Hepatocyte (in vitro differentiated cells): ENCODE data around the gene ZNF157.

Experiments used
- EZH2 ChIP-seq: fragments of 200-600 bp; sonication (generic); IDR thresholded peaks from 2 replicates; pipeline ENCODE4 v1.6.1; 2016; ENCODE audit warnings: antibody characterized with exemption, mild to moderate bottlenecking, borderline replicate concordance
- EZH2phosphoT487 ChIP-seq: fragments of 200-600 bp; sonication (generic); IDR thresholded peaks from one replicate; pipeline ENCODE4 v1.6.1; 2018; ENCODE audit warnings: antibody characterized with exemption, mild to moderate bottlenecking, low read depth, moderate library complexity; ENCODE audit not compliant: unreplicated experiment, severe bottlenecking
- TF ChIP-seq, protein P1 (sequence below): fragments of 200-600 bp; sonication (generic); IDR thresholded peaks from 2 replicates; pipeline ENCODE4 v1.5.1; 2016; ENCODE audit warnings: antibody characterized with exemption, mild to moderate bottlenecking; ENCODE audit not compliant: poor library complexity

DNA sequence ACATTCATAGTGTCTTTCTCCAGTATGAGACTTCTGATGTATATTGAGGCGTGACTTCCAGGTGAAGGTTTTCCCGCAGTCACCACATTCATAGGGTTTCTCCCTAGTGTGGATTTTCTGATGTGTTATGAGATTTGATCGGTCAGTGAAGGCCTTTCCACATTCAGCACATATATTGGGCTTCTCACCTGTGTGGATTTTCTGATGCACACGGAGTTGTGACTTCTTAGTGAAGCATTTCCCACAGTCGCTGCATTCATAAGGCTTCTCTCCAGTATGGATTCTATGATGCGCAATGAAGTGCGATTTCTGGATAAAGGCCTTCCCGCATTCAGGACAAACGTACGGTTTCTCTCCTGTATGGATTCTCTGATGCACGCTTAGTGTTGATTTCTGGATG lies 77.2 kb downstream of the ZNF157 start:
- TF ChIP-seq, protein P1, sequence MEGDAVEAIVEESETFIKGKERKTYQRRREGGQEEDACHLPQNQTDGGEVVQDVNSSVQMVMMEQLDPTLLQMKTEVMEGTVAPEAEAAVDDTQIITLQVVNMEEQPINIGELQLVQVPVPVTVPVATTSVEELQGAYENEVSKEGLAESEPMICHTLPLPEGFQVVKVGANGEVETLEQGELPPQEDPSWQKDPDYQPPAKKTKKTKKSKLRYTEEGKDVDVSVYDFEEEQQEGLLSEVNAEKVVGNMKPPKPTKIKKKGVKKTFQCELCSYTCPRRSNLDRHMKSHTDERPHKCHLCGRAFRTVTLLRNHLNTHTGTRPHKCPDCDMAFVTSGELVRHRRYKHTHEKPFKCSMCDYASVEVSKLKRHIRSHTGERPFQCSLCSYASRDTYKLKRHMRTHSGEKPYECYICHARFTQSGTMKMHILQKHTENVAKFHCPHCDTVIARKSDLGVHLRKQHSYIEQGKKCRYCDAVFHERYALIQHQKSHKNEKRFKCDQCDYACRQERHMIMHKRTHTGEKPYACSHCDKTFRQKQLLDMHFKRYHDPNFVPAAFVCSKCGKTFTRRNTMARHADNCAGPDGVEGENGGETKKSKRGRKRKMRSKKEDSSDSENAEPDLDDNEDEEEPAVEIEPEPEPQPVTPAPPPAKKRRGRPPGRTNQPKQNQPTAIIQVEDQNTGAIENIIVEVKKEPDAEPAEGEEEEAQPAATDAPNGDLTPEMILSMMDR: no peak
- TF ChIP-seq EZH2 (no peak), EZH2phosphoT487 (no peak)
